Measurements from ENCODE around the gene NSMCE4A. TPM values are rescaled to one million over a fixed set of nuclear protein-coding genes. Genes with fewer than 3 reads are reported as not detected.

The NSMCE4A gene
- total and polyA plus RNA-seq, 2 experiments from 2014 or later, result 25.6 to 29.2 TPM

DNA sequence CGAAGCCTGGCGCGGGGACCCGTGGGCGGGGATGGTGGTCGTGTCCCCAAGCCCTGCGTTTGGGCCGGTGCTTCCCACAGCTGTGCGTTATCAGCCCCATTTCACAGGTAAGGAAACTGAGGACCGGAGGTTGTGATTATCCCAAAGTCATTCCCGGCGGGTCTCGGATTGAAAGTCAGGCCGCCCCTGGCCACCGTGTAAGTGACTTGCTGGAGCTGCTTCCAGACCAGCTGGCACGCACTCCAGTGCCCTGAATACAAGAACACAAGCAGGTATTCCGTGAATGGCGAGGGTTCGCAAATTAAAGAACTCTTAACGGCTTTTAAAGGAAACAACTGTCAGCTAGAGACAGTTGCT, 46.5 kb downstream of the NSMCE4A start:
- peak overlapping the region; percentile 98 for H3K4me2 ChIP-seq (ENCODE audit: unreplicated experiment)

GRCh38 chr10:121927841-121928527, 47.0 kb downstream of the NSMCE4A start, which contains the start of gene ATE1:
ATE1 (minus strand) TSS chr10:121928031; CDS start chr10:121927949, 82 bp downstream.
- in situ Hi-C loops (cut with MboI), result no loop called here
- H3K4me1 ChIP-seq (ENCODE audit: insufficient read depth), result peaks cover 9% of the 10 kb centered on the region
- no peaks in the 10 kb centered on the region for H3K36me3 ChIP-seq (ENCODE audit: low read depth)
- TF ChIP-seq EZH2phosphoT487 (IDR thresholded peaks at IDR 0.05; ENCODE audit: insufficient read depth, low read depth) (no peak), EZH2 (IDR thresholded peaks at IDR 0.05; ENCODE audit: insufficient read depth, poor library complexity, severe bottlenecking) (no peak)
- peaks cover 11% of the 10 kb centered on the region for H3F3A ChIP-seq (ENCODE audit: insufficient read depth)
- H3K4me3 ChIP-seq, result peak within 1 kb of the TSS; percentile 91
- H2AFZ ChIP-seq, result peak within 1 kb of the TSS; percentile 95
- H3K4me2 ChIP-seq (ENCODE audit: unreplicated experiment), result peak within 1 kb of the TSS; percentile 98
- DNase-seq, result peak; percentile 98
- H3K9me2 ChIP-seq (ENCODE audit: insufficient read depth), result no peaks in the 10 kb centered on the region
- peak within 1 kb of the TSS; percentile 91 for H3K27ac ChIP-seq
- WGBS, 2 experiments (ENCODE audit: low coverage in 1 of 2, low lambda C conversion rate in 2 of 2, missing lambda C conversion rate in 2 of 2), result 1 to 2% methylated on average over 39 to 78 of the region's 87 CpGs
- H3K9me3 ChIP-seq (ENCODE audit: low read depth), result no peaks in the 10 kb centered on the region
- H3K79me2 ChIP-seq (ENCODE audit: insufficient read depth), result peaks cover 47% of the 10 kb centered on the region
- peak within 1 kb of the TSS; percentile 96 for H3K9ac ChIP-seq
- no peaks in the 10 kb centered on the region for H4K20me1 ChIP-seq (ENCODE audit: insufficient read depth)
- no peaks in the 10 kb centered on the region for H3K27me3 ChIP-seq (replicated peaks; ENCODE audit: insufficient read depth)

More for the DNA sequence above, 46.5 kb downstream of the NSMCE4A start:
- H2AFZ ChIP-seq, result peak overlapping the region; percentile 95
- H3K27ac ChIP-seq, result peak overlapping the region; percentile 91
- no peaks in the 10 kb centered on the region for H3K36me3 ChIP-seq (ENCODE audit: low read depth)
- TF ChIP-seq EZH2 (IDR thresholded peaks at IDR 0.05; ENCODE audit: insufficient read depth, poor library complexity, severe bottlenecking) (no peak), EZH2phosphoT487 (IDR thresholded peaks at IDR 0.05; ENCODE audit: insufficient read depth, low read depth) (no peak)
- no peaks in the 10 kb centered on the region for H3K9me3 ChIP-seq (ENCODE audit: low read depth)
- H4K20me1 ChIP-seq (ENCODE audit: insufficient read depth), result no peaks in the 10 kb centered on the region
- no peaks in the 10 kb centered on the region for H3K9me2 ChIP-seq (ENCODE audit: insufficient read depth)
- H3K9ac ChIP-seq, result peak overlapping the region; percentile 96
- H3K27me3 ChIP-seq (replicated peaks; ENCODE audit: insufficient read depth), result no peaks in the 10 kb centered on the region
- DNase-seq, result peak; percentile 60
- WGBS, 2 experiments (ENCODE audit: low coverage in 1 of 2, low lambda C conversion rate in 2 of 2, missing lambda C conversion rate in 2 of 2), result 2 to 9% methylated on average over 10 to 17 of the region's 20 CpGs
- H3K79me2 ChIP-seq (ENCODE audit: insufficient read depth), result peaks cover 42% of the 10 kb centered on the region
- H3K4me1 ChIP-seq (ENCODE audit: insufficient read depth), result peaks cover 9% of the 10 kb centered on the region
- peak overlapping the region; percentile 91 for H3K4me3 ChIP-seq
- in situ Hi-C loops (cut with MboI), result no loop called here
- H3F3A ChIP-seq (ENCODE audit: insufficient read depth), result peaks cover 11% of the 10 kb centered on the region

- no peaks in the 10 kb centered on the region for H3K36me3 ChIP-seq (ENCODE audit: low read depth)
These were observed 47.6 kb downstream of the NSMCE4A start for GRCh38 chr10:121927318-121927840.

GRCh38 chr10:121926671-121927317, 48.2 kb downstream of the NSMCE4A start:
- no peaks in the 10 kb centered on the region for H3K9me3 ChIP-seq (ENCODE audit: low read depth)
- no peaks in the 10 kb centered on the region for H4K20me1 ChIP-seq (ENCODE audit: insufficient read depth)
- H3K4me3 ChIP-seq, result peak overlapping the region; percentile 91
- no peaks in the 10 kb centered on the region for H3K36me3 ChIP-seq (ENCODE audit: low read depth)
- peak overlapping the region; percentile 91 for H3K27ac ChIP-seq
- H2AFZ ChIP-seq, result peak overlapping the region; percentile 95
- DNase-seq, result peak; percentile 53
- 2 to 3% methylated on average over 20 of the region's 20 CpGs for WGBS, 2 experiments (ENCODE audit: low coverage in 1 of 2, low lambda C conversion rate in 2 of 2, missing lambda C conversion rate in 2 of 2)
- H3K79me2 ChIP-seq (ENCODE audit: insufficient read depth), result peaks cover 59% of the 10 kb centered on the region
- peak overlapping the region; percentile 96 for H3K9ac ChIP-seq
- peaks cover 11% of the 10 kb centered on the region for H3F3A ChIP-seq (ENCODE audit: insufficient read depth)
- no peaks in the 10 kb centered on the region for H3K9me2 ChIP-seq (ENCODE audit: insufficient read depth)
- in situ Hi-C loops (cut with MboI), result no loop called here
- no peaks in the 10 kb centered on the region for H3K27me3 ChIP-seq (replicated peaks; ENCODE audit: insufficient read depth)
- TF ChIP-seq EZH2 (IDR thresholded peaks at IDR 0.05; ENCODE audit: insufficient read depth, poor library complexity, severe bottlenecking), result no peak
- no peak for TF ChIP-seq EZH2phosphoT487 (IDR thresholded peaks at IDR 0.05; ENCODE audit: insufficient read depth, low read depth)
- H3K4me1 ChIP-seq (ENCODE audit: insufficient read depth), result peaks cover 9% of the 10 kb centered on the region
- H3K4me2 ChIP-seq (ENCODE audit: unreplicated experiment), result peak overlapping the region; percentile 98

More at GRCh38 chr10:121927318-121927840, 47.6 kb downstream of the NSMCE4A start:
- TF ChIP-seq EZH2phosphoT487 (IDR thresholded peaks at IDR 0.05; ENCODE audit: insufficient read depth, low read depth) (no peak), EZH2 (IDR thresholded peaks at IDR 0.05; ENCODE audit: insufficient read depth, poor library complexity, severe bottlenecking) (no peak)
- Histone ChIP-seq H3K4me2 (ENCODE audit: unreplicated experiment) (peak overlapping the region; percentile 98), H3K9me2 (ENCODE audit: insufficient read depth) (no peaks in the 10 kb centered on the region), H3K9ac (peak overlapping the region; percentile 96), H3K9me3 (ENCODE audit: low read depth) (no peaks in the 10 kb centered on the region), H3F3A (ENCODE audit: insufficient read depth) (peaks cover 11% of the 10 kb centered on the region), H3K27me3 (replicated peaks; ENCODE audit: insufficient read depth) (no peaks in the 10 kb centered on the region), H4K20me1 (ENCODE audit: insufficient read depth) (no peaks in the 10 kb centered on the region), H3K79me2 (ENCODE audit: insufficient read depth) (peaks cover 53% of the 10 kb centered on the region), H3K27ac (peak overlapping the region; percentile 91), H3K4me3 (peak overlapping the region; percentile 91), H2AFZ (peak overlapping the region; percentile 95), H3K4me1 (ENCODE audit: insufficient read depth) (peaks cover 9% of the 10 kb centered on the region)
- in situ Hi-C loops (cut with MboI), result no loop called here
- WGBS, 2 experiments (ENCODE audit: low coverage in 1 of 2, low lambda C conversion rate in 2 of 2, missing lambda C conversion rate in 2 of 2), result 0 to 2% methylated on average over 41 to 48 of the region's 48 CpGs
- DNase-seq, result peak; percentile 85
